Neuron (in vitro differentiated cells): ENCODE measurements around the gene TDRD9.

Experiments
- H2AFZ ChIP-seq: one replicate; pipeline ENCODE4 v1.6.1; 2013; ENCODE audit warnings: low read depth, mild to moderate bottlenecking, inconsistent platforms, low read length, moderate library complexity
- H3K27me3 ChIP-seq: one replicate; pipeline ENCODE4 v1.6.1; 2013; ENCODE audit warnings: low read length; ENCODE audit not compliant: insufficient read depth
- H3K36me3 ChIP-seq: one replicate; pipeline ENCODE4 v1.6.1; 2013; ENCODE audit warnings: low read length; ENCODE audit not compliant: insufficient read depth
- H3K4me1 ChIP-seq: one replicate; pipeline ENCODE4 v1.6.1; 2013; ENCODE audit warnings: low read length; ENCODE audit not compliant: insufficient read depth
- H3K4me3 ChIP-seq: 2 replicates; pipeline ENCODE4 v1.5.1; 2013; ENCODE audit warnings: mild to moderate bottlenecking, low read length, moderate library complexity
- H3K9me3 ChIP-seq: one replicate; pipeline ENCODE4 v1.6.1; 2013; ENCODE audit warnings: low read length

TDRD9 gene

GRCh38 chr14:104084251-104085002, 156.2 kb downstream of the TDRD9 start:
- Histone ChIP-seq H3K4me3 (no peak overlapping the region), H3K9me3 (no peaks in the 10 kb centered on the region), H3K36me3 (no peaks in the 10 kb centered on the region), H2AFZ (no peak overlapping the region), H3K27me3 (peaks cover 74% of the 10 kb centered on the region), H3K4me1 (no peaks in the 10 kb centered on the region)

GRCh38 chr14:104085032-104085888, 157.0 kb downstream of the TDRD9 start, which contains the start of gene ASPG:
Gene ASPG (plus strand): TSS chr14:104085700. CDS start chr14:104085771, 71 bp downstream.
- no peaks in the 10 kb centered on the region for H3K4me1 ChIP-seq
- H3K36me3 ChIP-seq, result no peaks in the 10 kb centered on the region
- H3K4me3 ChIP-seq, result no peak within 1 kb of the TSS
- H3K9me3 ChIP-seq, result peaks cover 2% of the 10 kb centered on the region
- H3K27me3 ChIP-seq, result peaks cover 73% of the 10 kb centered on the region
- H2AFZ ChIP-seq, result no peak within 1 kb of the TSS

GRCh38 chr14:104085889-104086201, 157.6 kb downstream of the TDRD9 start:
- H3K4me1 ChIP-seq, result no peaks in the 10 kb centered on the region
- H2AFZ ChIP-seq, result no peak overlapping the region
- no peak overlapping the region for H3K4me3 ChIP-seq
- peaks cover 67% of the 10 kb centered on the region for H3K27me3 ChIP-seq
- H3K9me3 ChIP-seq, result peaks cover 5% of the 10 kb centered on the region
- no peaks in the 10 kb centered on the region for H3K36me3 ChIP-seq

- Histone ChIP-seq H3K4me3 (no peak overlapping the region), H3K27me3 (peaks cover 64% of the 10 kb centered on the region), H3K9me3 (peaks cover 5% of the 10 kb centered on the region), H2AFZ (no peak overlapping the region), H3K36me3 (no peaks in the 10 kb centered on the region), H3K4me1 (no peaks in the 10 kb centered on the region)
These were observed 158.0 kb downstream of the TDRD9 start for GRCh38 chr14:104086210-104086660.

GRCh38 chr14:104086661-104087461, 158.6 kb downstream of the TDRD9 start:
- Histone ChIP-seq H3K36me3 (no peaks in the 10 kb centered on the region), H3K4me3 (no peak overlapping the region), H3K27me3 (peaks cover 65% of the 10 kb centered on the region), H2AFZ (no peak overlapping the region), H3K4me1 (no peaks in the 10 kb centered on the region), H3K9me3 (peaks cover 5% of the 10 kb centered on the region)

GRCh38 chr14:104087505-104087904, 159.2 kb downstream of the TDRD9 start:
- H3K9me3 ChIP-seq, result peaks cover 5% of the 10 kb centered on the region
- H3K36me3 ChIP-seq, result no peaks in the 10 kb centered on the region
- no peak overlapping the region for H3K4me3 ChIP-seq
- H3K27me3 ChIP-seq, result peaks cover 61% of the 10 kb centered on the region
- H2AFZ ChIP-seq, result no peak overlapping the region
- H3K4me1 ChIP-seq, result no peaks in the 10 kb centered on the region

- Histone ChIP-seq H2AFZ (no peak overlapping the region), H3K36me3 (no peaks in the 10 kb centered on the region), H3K27me3 (peaks cover 58% of the 10 kb centered on the region), H3K4me3 (no peak overlapping the region), H3K4me1 (no peaks in the 10 kb centered on the region), H3K9me3 (peaks cover 5% of the 10 kb centered on the region)
These were observed 160.0 kb downstream of the TDRD9 start for GRCh38 chr14:104087981-104088850.

- Histone ChIP-seq H2AFZ (no peak overlapping the region), H3K36me3 (no peaks in the 10 kb centered on the region), H3K4me3 (no peak overlapping the region), H3K9me3 (peaks cover 5% of the 10 kb centered on the region), H3K27me3 (peaks cover 39% of the 10 kb centered on the region), H3K4me1 (no peaks in the 10 kb centered on the region)
These were observed 162.0 kb downstream of the TDRD9 start for GRCh38 chr14:104090071-104090748.

- H3K9me3 ChIP-seq, result peaks cover 5% of the 10 kb centered on the region
- no peaks in the 10 kb centered on the region for H3K4me1 ChIP-seq
- no peak overlapping the region for H2AFZ ChIP-seq
- no peak overlapping the region for H3K4me3 ChIP-seq
- peaks cover 32% of the 10 kb centered on the region for H3K27me3 ChIP-seq
- H3K36me3 ChIP-seq, result no peaks in the 10 kb centered on the region
These were observed 163.0 kb downstream of the TDRD9 start for GRCh38 chr14:104091061-104091926.

GRCh38 chr14:104091927-104092771, 163.9 kb downstream of the TDRD9 start:
- H2AFZ ChIP-seq, result no peak overlapping the region
- H3K27me3 ChIP-seq, result peaks cover 25% of the 10 kb centered on the region
- H3K9me3 ChIP-seq, result peaks cover 5% of the 10 kb centered on the region
- no peaks in the 10 kb centered on the region for H3K4me1 ChIP-seq
- H3K36me3 ChIP-seq, result no peaks in the 10 kb centered on the region
- no peak overlapping the region for H3K4me3 ChIP-seq
